Activated naive CD4-positive, alpha-beta T cell treated with anti-CD3 and anti-CD28 coated beads, Interleukin-2, amount 10 ng/mL, durations not matched to agents 5 hours and 36 hours (primary cell): Measurements from ENCODE around the gene MAEL. TPM values are rescaled to one million over a fixed set of nuclear protein-coding genes. Genes with fewer than 3 reads are reported as not detected.

ENCODE experiments used
- total RNA-seq, 2 experiments: library from RNA; stranded (reverse); gene quantifications; one replicate each; pipeline ENCODE4 v1.2.3, GENCODE V29; 2021

Gene MAEL
- total RNA-seq: under 1 TPM; 0.12 to 0.35 TPM

GRCh38 chr1:166988974-166989515 lies at the start of gene MAEL:
Gene MAEL, plus strand, starts transcription at chr1:166989280. Its CDS starts 73 bp downstream, at chr1:166989353.

GRCh38 chr1:166975361-166976129 lies 13.5 kb upstream of the MAEL start, which contains the start of gene ILDR2:
Gene ILDR2, minus strand, starts transcription at chr1:166975540. Its CDS starts 272 bp downstream, at chr1:166975268.

Other genes starting within 250 kb of the MAEL start
- gene POGK, start 149.8 kb upstream of the MAEL start, total RNA-seq: 10 to 100 TPM; 33.3 to 38.1 TPM
- gene TADA1, start 113.0 kb upstream of the MAEL start, total RNA-seq: 10 to 100 TPM; 13.6 to 15.1 TPM
- gene ILDR2, start 13.7 kb upstream of the MAEL start, total RNA-seq: 1 to 10 TPM; 4.9 to 5.4 TPM
- 1 to 10 TPM; 8.4 TPM for gene GPA33, start 101.1 kb downstream of the MAEL start, total RNA-seq
- gene STYXL2, start 104.8 kb downstream of the MAEL start, total RNA-seq: not detected
- 10 to 100 TPM; 15.4 to 19.8 TPM for gene POU2F1, start 231.6 kb downstream of the MAEL start, total RNA-seq